ENCODE data around the gene EVPL.

- TF ChIP-seq EZH2 (IDR thresholded peaks at IDR 0.05) (no peak), POLR2AphosphoS5 (IDR thresholded peaks at IDR 0.05; ENCODE audit: borderline replicate concordance, low read depth, low read length) (no peak)
These were observed 27.0 kb upstream of the EVPL start for GRCh38 chr17:76054112-76054476.

Measured in SK-N-MC (cell line).